ENCODE data around the gene SASH1. TPM values are rescaled to one million over a fixed set of nuclear protein-coding genes. Genes with fewer than 3 reads are reported as not detected.

The SASH1 gene
- total RNA-seq, 1 donor from 2014 or later: 15.5 TPM

DNA sequence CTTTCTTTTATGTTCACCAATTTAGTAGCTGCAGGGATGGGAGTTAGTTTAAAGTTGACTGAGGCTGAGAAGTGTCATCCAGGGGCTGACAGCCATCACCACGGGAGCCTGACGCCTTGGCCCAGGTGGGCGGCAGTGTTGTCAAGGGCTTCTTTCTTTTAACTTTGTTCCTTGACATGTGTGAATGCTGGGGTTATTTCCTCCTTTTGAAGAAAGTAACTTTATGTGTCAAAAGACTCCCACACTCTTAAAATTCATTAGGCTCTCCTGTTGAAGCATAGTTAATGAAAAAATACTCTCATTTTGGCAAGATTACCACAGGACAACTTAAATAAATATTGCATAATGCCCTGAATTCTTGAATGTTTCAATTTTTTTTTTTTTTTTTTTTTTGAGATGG is 50.0 kb downstream of the SASH1 start:
- Histone ChIP-seq H3K36me3 (ENCODE audit: insufficient read depth, low read length) (no peaks in the 10 kb centered on the region), H4K20me1 (ENCODE audit: insufficient read depth, low read length) (peaks cover 6% of the 10 kb centered on the region), H2AFZ (ENCODE audit: low read depth, low read length) (no peak overlapping the region), H3K9ac (ENCODE audit: low read length) (no peak overlapping the region), H3K9me3 (ENCODE audit: insufficient read depth, low read depth, low read length) (no peaks in the 10 kb centered on the region), H3K27ac (ENCODE audit: low read depth, low read length) (no peak overlapping the region), H3K79me2 (ENCODE audit: insufficient read depth, low read length) (peaks cover 4% of the 10 kb centered on the region), H3K27me3 (ENCODE audit: insufficient read depth, low read length) (no peaks in the 10 kb centered on the region), H3K4me1 (ENCODE audit: insufficient read depth, low read length) (no peaks in the 10 kb centered on the region), H3K4me3 (ENCODE audit: insufficient read depth, low read depth, low read length) (no peak overlapping the region), H3K4me2 (ENCODE audit: low read length) (no peak overlapping the region)
- no peak for FAIRE-seq
- H3K27me3 Mint-ChIP-seq (ENCODE audit: low read depth, unreplicated experiment): peaks cover 1% of the 10 kb centered on the region
- H3K4me1 Mint-ChIP-seq (ENCODE audit: low read depth, unreplicated experiment): peaks cover under 1% of the 10 kb centered on the region
- H3K4me3 Mint-ChIP-seq (ENCODE audit: unreplicated experiment): no peak overlapping the region
- peaks cover 2% of the 10 kb centered on the region for H3K9me3 Mint-ChIP-seq (ENCODE audit: unreplicated experiment)
- no peak overlapping the region for H3K27ac Mint-ChIP-seq (ENCODE audit: unreplicated experiment)
- DNase-seq (ENCODE audit: low read depth): peak; percentile 34
- TF ChIP-seq EZH2 (IDR thresholded peaks at IDR 0.05; ENCODE audit: insufficient read depth, low read length) (no peak), CTCF (IDR thresholded peaks at IDR 0.05; ENCODE audit: insufficient read depth, low read depth, low read length) (no peak)
- H3K36me3 Mint-ChIP-seq (ENCODE audit: low read depth, unreplicated experiment): peaks cover 3% of the 10 kb centered on the region

DNA sequence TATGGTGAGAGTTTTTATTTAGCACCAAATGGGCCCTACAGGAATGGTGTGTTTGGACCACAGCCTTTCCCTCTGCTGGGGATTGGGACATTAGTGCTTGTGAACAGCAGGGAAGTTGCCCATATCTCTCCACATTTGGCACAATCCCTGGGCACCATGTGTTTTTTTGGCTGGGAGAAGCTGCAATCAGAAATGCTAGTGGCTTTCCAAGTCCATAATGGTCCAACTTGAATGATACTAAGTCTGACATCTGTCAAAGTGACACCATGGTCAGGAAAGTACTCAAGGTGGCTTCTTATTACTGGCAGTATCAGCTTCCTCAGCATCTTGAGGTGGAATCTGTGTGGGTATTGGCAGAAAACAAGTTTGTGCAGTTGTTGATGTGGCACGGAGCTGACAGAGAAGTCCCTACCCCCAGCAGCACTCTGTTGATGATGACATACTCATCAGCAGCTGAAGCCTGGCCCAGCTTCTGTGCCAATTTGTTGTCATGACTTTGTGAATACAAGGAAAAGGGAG is 53.0 kb downstream of the SASH1 start:
- no peak for DNase-seq (ENCODE audit: low read depth)
- Mint-ChIP-seq H3K27ac (ENCODE audit: unreplicated experiment) (no peak overlapping the region), H3K27me3 (ENCODE audit: low read depth, unreplicated experiment) (peaks cover 1% of the 10 kb centered on the region), H3K4me1 (ENCODE audit: low read depth, unreplicated experiment) (peaks cover 3% of the 10 kb centered on the region), H3K36me3 (ENCODE audit: low read depth, unreplicated experiment) (peaks cover 5% of the 10 kb centered on the region), H3K9me3 (ENCODE audit: unreplicated experiment) (peaks cover 3% of the 10 kb centered on the region), H3K4me3 (ENCODE audit: unreplicated experiment) (no peak overlapping the region)
- Histone ChIP-seq H3K27ac (ENCODE audit: low read depth, low read length) (no peak overlapping the region), H3K79me2 (ENCODE audit: insufficient read depth, low read length) (no peaks in the 10 kb centered on the region), H3K9me3 (ENCODE audit: insufficient read depth, low read depth, low read length) (no peaks in the 10 kb centered on the region), H3K4me1 (ENCODE audit: insufficient read depth, low read length) (no peaks in the 10 kb centered on the region), H3K4me3 (ENCODE audit: insufficient read depth, low read depth, low read length) (no peak overlapping the region), H2AFZ (ENCODE audit: low read depth, low read length) (no peak overlapping the region), H3K9ac (ENCODE audit: low read length) (no peak overlapping the region), H3K4me2 (ENCODE audit: low read length) (no peak overlapping the region), H4K20me1 (ENCODE audit: insufficient read depth, low read length) (no peaks in the 10 kb centered on the region), H3K36me3 (ENCODE audit: insufficient read depth, low read length) (no peaks in the 10 kb centered on the region), H3K27me3 (ENCODE audit: insufficient read depth, low read length) (no peaks in the 10 kb centered on the region)
- no peak for FAIRE-seq
- TF ChIP-seq EZH2 (IDR thresholded peaks at IDR 0.05; ENCODE audit: insufficient read depth, low read length): no peak
- no peak for TF ChIP-seq CTCF (IDR thresholded peaks at IDR 0.05; ENCODE audit: insufficient read depth, low read depth, low read length)

DNA sequence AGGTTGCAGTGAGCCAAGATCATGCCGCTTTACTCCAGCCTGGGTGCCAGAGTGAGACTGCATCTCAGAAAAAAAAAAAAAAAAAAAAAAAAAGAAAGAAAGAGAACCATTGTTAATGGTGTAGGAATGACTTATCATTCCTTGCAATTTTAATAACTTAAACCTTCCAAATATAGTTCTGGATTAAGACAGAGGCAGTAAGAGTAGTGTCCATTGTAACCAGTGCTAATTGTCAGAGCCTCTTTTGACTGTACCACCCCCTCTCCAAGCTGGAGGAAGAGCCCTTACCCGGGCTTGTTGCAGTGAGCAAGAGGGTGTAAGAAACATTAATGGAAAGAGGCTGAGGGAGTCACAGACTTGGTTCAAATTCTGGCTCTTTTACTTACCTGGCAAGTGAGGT is 53.8 kb downstream of the SASH1 start:
- Histone ChIP-seq H3K4me3 (ENCODE audit: insufficient read depth, low read depth, low read length) (no peak overlapping the region), H3K9ac (ENCODE audit: low read length) (no peak overlapping the region), H3K27ac (ENCODE audit: low read depth, low read length) (no peak overlapping the region), H3K4me1 (ENCODE audit: insufficient read depth, low read length) (no peaks in the 10 kb centered on the region), H3K9me3 (ENCODE audit: insufficient read depth, low read depth, low read length) (no peaks in the 10 kb centered on the region), H3K79me2 (ENCODE audit: insufficient read depth, low read length) (no peaks in the 10 kb centered on the region), H2AFZ (ENCODE audit: low read depth, low read length) (no peak overlapping the region), H4K20me1 (ENCODE audit: insufficient read depth, low read length) (no peaks in the 10 kb centered on the region), H3K27me3 (ENCODE audit: insufficient read depth, low read length) (no peaks in the 10 kb centered on the region), H3K36me3 (ENCODE audit: insufficient read depth, low read length) (no peaks in the 10 kb centered on the region), H3K4me2 (ENCODE audit: low read length) (no peak overlapping the region)
- Mint-ChIP-seq H3K4me1 (ENCODE audit: low read depth, unreplicated experiment) (peaks cover 3% of the 10 kb centered on the region), H3K27ac (ENCODE audit: unreplicated experiment) (no peak overlapping the region), H3K4me3 (ENCODE audit: unreplicated experiment) (no peak overlapping the region), H3K9me3 (ENCODE audit: unreplicated experiment) (peaks cover 3% of the 10 kb centered on the region), H3K27me3 (ENCODE audit: low read depth, unreplicated experiment) (peaks cover 1% of the 10 kb centered on the region), H3K36me3 (ENCODE audit: low read depth, unreplicated experiment) (peaks cover 5% of the 10 kb centered on the region)
- no peak for FAIRE-seq
- DNase-seq (ENCODE audit: low read depth): no peak
- TF ChIP-seq EZH2 (IDR thresholded peaks at IDR 0.05; ENCODE audit: insufficient read depth, low read length): no peak
- no peak for TF ChIP-seq CTCF (IDR thresholded peaks at IDR 0.05; ENCODE audit: insufficient read depth, low read depth, low read length)

Data from astrocyte (in vitro differentiated cells and primary cell).